ENCODE measurements around the gene CEP63. TPM values are rescaled to one million over a fixed set of nuclear protein-coding genes. Genes with fewer than 3 reads are reported as not detected.
A peak's percentile ranks its signal among the peaks of the same experiment; 100 is the strongest.

CEP63 gene
- total and polyA plus RNA-seq, 5 donors from 2014 or later, result 11.8 to 22.0 (median 16.5) TPM

DNA sequence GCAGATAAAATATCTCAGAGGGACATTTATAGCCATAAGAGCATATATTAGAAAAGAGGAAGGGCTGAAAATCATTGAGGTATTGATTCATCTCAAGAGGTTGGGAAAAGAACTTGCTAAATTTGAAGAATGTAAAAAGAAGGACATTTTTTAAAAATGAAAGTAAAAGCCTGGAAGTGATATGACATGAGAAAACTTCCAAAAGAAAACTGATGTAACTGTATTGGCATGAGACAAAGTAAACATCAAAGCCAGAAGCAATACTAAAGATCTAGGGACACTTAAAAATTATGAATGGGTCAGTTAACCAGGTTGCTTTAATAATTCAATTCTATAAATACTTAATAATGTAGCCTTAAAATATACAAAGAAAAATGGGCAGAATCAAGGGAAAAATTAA, 31.9 kb downstream of the CEP63 start:
- H3K4me1 Mint-ChIP-seq, result peaks cover 0 to 22% (median 2%) of the 10 kb centered on the region in 4 donors

DNA sequence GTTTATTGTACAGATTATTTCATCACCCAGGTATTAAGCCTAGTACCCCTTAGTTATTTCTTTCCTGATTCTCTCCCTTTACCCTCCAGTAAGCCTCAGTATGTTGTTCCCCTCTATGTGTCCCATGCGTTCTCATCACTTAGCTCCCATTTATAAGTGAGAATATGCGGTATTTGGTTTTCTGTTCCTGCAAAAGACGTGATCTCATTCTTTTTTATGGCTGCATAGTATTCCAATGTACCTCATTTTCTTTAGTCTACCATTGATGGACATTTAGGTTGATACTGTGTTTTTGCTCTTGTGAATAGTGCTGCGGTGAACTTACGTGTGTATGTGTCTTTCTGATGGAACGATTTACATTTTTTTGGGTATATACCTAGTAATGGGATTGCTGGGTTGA, 36.7 kb downstream of the CEP63 start:
- H3K27ac Mint-ChIP-seq, result no peak overlapping the region
- peaks cover 39 to 40% of the 10 kb centered on the region in 2 experiments for H3K9me3 ChIP-seq (ENCODE audit: control insufficient read depth in 2 of 2, low read length in 2 of 2)
- DNase-seq (no peak), ATAC-seq (ENCODE audit: low read depth in 2 of 2) (no peak)
- H3K4me1 ChIP-seq (ENCODE audit: control insufficient read depth, insufficient read depth, low read length, poor library complexity, severe bottlenecking), result no peaks in the 10 kb centered on the region
- peaks cover 4% of the 10 kb centered on the region for H3K36me3 ChIP-seq (ENCODE audit: control insufficient read depth, insufficient read depth, low read length)
- H3K27me3 Mint-ChIP-seq, result no peaks in the 10 kb centered on the region
- H3K27ac ChIP-seq (ENCODE audit: insufficient read depth, low read length, poor library complexity, severe bottlenecking), result no peak overlapping the region
- peak overlapping the region in 1 of 4 donors; percentile 10 for H3K4me3 Mint-ChIP-seq
- H3K4me1 Mint-ChIP-seq, result peaks cover 2 to 22% (median 9%) of the 10 kb centered on the region in 4 donors
- H3K4me3 ChIP-seq (ENCODE audit: low read depth, low read length), result no peak overlapping the region
- no peaks in the 10 kb centered on the region for H3K27me3 ChIP-seq (ENCODE audit: control insufficient read depth, insufficient read depth, low read length)
- peaks cover 3 to 52% (median 21%) of the 10 kb centered on the region in 7 donors for H3K9me3 Mint-ChIP-seq
- peaks cover 55% of the 10 kb centered on the region for H3K36me3 Mint-ChIP-seq

More for the DNA sequence above, 31.9 kb downstream of the CEP63 start:
- Mint-ChIP-seq H3K9me3 (peaks cover 0 to 16% (median 9%) of the 10 kb centered on the region in 7 donors), H3K36me3 (peaks cover 58% of the 10 kb centered on the region), H3K4me3 (no peak overlapping the region), H3K27ac (no peak overlapping the region), H3K27me3 (no peaks in the 10 kb centered on the region)
- Histone ChIP-seq H3K4me1 (ENCODE audit: control insufficient read depth, insufficient read depth, low read length, poor library complexity, severe bottlenecking) (no peaks in the 10 kb centered on the region), H3K27ac (ENCODE audit: insufficient read depth, low read length, poor library complexity, severe bottlenecking) (no peak overlapping the region), H3K27me3 (ENCODE audit: control insufficient read depth, insufficient read depth, low read length) (no peaks in the 10 kb centered on the region), H3K36me3 (ENCODE audit: control insufficient read depth, insufficient read depth, low read length) (peaks cover 4% of the 10 kb centered on the region), H3K4me3 (ENCODE audit: low read depth, low read length) (no peak overlapping the region), H3K9me3 (ENCODE audit: control insufficient read depth in 2 of 2, low read length in 2 of 2) (peaks cover 4 to 11% of the 10 kb centered on the region in 2 experiments)
- no peak for ATAC-seq (ENCODE audit: low read depth in 2 of 2)
- DNase-seq, result no peak

DNA sequence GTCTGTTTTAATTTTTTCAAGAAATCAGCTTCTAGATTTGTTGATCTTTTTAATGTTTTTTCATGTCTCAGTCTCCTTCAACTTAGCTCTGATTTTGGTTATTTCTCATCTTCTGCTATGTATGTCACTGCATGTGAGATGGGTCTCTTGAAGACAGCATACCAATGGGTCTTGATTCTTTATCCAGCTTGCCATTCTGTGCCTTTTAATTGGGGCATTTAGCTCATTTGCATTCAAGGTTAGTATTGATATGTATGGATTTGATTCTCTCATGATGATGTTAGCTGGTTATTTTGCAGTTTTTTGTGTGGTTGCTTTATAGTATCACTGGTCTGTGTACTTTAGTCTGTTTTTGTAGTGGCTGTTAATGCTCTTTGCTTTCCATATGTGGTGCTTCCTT, 39.4 kb downstream of the CEP63 start:
- Mint-ChIP-seq H3K36me3 (peaks cover 49% of the 10 kb centered on the region), H3K27me3 (no peaks in the 10 kb centered on the region), H3K27ac (no peak overlapping the region), H3K4me1 (peaks cover 0 to 24% (median 10%) of the 10 kb centered on the region in 4 donors), H3K9me3 (peaks cover 3 to 49% (median 21%) of the 10 kb centered on the region in 7 donors), H3K4me3 (no peak overlapping the region)
- H3K27ac ChIP-seq (ENCODE audit: insufficient read depth, low read length, poor library complexity, severe bottlenecking), result no peak overlapping the region
- H3K4me3 ChIP-seq (ENCODE audit: low read depth, low read length), result no peak overlapping the region
- no peaks in the 10 kb centered on the region for H3K27me3 ChIP-seq (ENCODE audit: control insufficient read depth, insufficient read depth, low read length)
- no peak for DNase-seq
- peaks cover 34 to 39% of the 10 kb centered on the region in 2 experiments for H3K9me3 ChIP-seq (ENCODE audit: control insufficient read depth in 2 of 2, low read length in 2 of 2)
- H3K4me1 ChIP-seq (ENCODE audit: control insufficient read depth, insufficient read depth, low read length, poor library complexity, severe bottlenecking), result no peaks in the 10 kb centered on the region
- no peak for ATAC-seq (ENCODE audit: low read depth in 2 of 2)
- H3K36me3 ChIP-seq (ENCODE audit: control insufficient read depth, insufficient read depth, low read length), result peaks cover 4% of the 10 kb centered on the region

DNA sequence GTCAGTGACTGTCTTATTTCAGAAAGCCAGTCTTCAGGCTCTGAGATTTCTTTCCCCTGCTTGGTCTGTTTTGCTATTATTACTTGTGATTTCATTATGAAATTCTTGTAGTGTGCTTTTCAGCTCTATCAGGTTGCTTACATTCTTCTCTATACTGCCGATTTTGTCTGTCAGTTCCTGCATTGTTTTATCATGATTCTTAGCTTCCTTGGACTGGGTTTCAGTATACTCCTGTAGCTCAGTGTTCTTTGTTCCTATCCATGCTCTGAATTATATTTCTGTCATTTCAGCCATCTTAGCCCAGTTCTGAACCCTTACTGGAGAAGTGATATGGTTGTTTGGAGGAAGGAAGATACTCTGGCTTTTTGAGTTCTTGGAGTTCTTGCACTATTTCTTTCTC, 40.5 kb downstream of the CEP63 start:
- H3K4me3 ChIP-seq (ENCODE audit: low read depth, low read length), result no peak overlapping the region
- H3K4me1 ChIP-seq (ENCODE audit: control insufficient read depth, insufficient read depth, low read length, poor library complexity, severe bottlenecking), result no peaks in the 10 kb centered on the region
- no peak overlapping the region for H3K27ac ChIP-seq (ENCODE audit: insufficient read depth, low read length, poor library complexity, severe bottlenecking)
- Mint-ChIP-seq H3K4me3 (no peak overlapping the region), H3K27me3 (no peaks in the 10 kb centered on the region), H3K4me1 (peaks cover 0 to 16% (median 10%) of the 10 kb centered on the region in 4 donors), H3K9me3 (peaks cover 3 to 47% (median 20%) of the 10 kb centered on the region in 7 donors), H3K27ac (peak overlapping the region in 1 of 3 donors; percentile 90), H3K36me3 (peaks cover 44% of the 10 kb centered on the region)
- no peak for DNase-seq
- peaks cover 4% of the 10 kb centered on the region for H3K36me3 ChIP-seq (ENCODE audit: control insufficient read depth, insufficient read depth, low read length)
- no peaks in the 10 kb centered on the region for H3K27me3 ChIP-seq (ENCODE audit: control insufficient read depth, insufficient read depth, low read length)
- H3K9me3 ChIP-seq (ENCODE audit: control insufficient read depth in 2 of 2, low read length in 2 of 2), result peaks cover 33 to 39% of the 10 kb centered on the region in 2 experiments
- no peak for ATAC-seq (ENCODE audit: low read depth in 2 of 2)

DNA sequence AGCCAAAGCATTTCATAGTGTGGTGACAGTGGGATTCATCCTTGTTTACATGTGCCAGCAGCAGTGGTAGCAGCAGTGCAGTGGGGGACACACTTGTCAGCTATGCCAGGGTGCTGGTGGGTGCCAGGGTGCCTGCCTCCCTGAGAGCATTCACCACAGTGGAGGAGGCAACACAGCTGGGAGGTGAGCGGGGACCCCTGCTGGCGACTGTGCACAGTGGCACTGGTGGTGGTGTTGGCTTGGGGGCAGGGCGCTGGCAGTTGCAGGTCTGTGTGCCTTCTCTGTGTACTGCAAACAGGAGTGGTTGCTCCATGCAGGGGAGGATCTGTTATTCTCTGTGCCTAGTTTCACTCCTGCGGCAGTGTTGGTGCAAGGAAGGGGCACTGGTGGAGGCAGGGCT, 41.2 kb downstream of the CEP63 start:
- H3K4me1 Mint-ChIP-seq, result peaks cover 0 to 16% (median 10%) of the 10 kb centered on the region in 4 donors
- H3K4me3 Mint-ChIP-seq, result no peak overlapping the region
- Histone ChIP-seq H3K27me3 (ENCODE audit: control insufficient read depth, insufficient read depth, low read length) (no peaks in the 10 kb centered on the region), H3K36me3 (ENCODE audit: control insufficient read depth, insufficient read depth, low read length) (peaks cover 4% of the 10 kb centered on the region), H3K27ac (ENCODE audit: insufficient read depth, low read length, poor library complexity, severe bottlenecking) (no peak overlapping the region), H3K4me3 (ENCODE audit: low read depth, low read length) (no peak overlapping the region), H3K4me1 (ENCODE audit: control insufficient read depth, insufficient read depth, low read length, poor library complexity, severe bottlenecking) (no peaks in the 10 kb centered on the region), H3K9me3 (ENCODE audit: control insufficient read depth in 2 of 2, low read length in 2 of 2) (peaks cover 33 to 39% of the 10 kb centered on the region in 2 experiments)
- peaks cover 39% of the 10 kb centered on the region for H3K36me3 Mint-ChIP-seq
- ATAC-seq (ENCODE audit: low read depth in 2 of 2) (no peak), DNase-seq (no peak)
- H3K27me3 Mint-ChIP-seq, result no peaks in the 10 kb centered on the region
- H3K27ac Mint-ChIP-seq, result no peak overlapping the region
- peaks cover 3 to 43% (median 20%) of the 10 kb centered on the region in 7 donors for H3K9me3 Mint-ChIP-seq

DNA sequence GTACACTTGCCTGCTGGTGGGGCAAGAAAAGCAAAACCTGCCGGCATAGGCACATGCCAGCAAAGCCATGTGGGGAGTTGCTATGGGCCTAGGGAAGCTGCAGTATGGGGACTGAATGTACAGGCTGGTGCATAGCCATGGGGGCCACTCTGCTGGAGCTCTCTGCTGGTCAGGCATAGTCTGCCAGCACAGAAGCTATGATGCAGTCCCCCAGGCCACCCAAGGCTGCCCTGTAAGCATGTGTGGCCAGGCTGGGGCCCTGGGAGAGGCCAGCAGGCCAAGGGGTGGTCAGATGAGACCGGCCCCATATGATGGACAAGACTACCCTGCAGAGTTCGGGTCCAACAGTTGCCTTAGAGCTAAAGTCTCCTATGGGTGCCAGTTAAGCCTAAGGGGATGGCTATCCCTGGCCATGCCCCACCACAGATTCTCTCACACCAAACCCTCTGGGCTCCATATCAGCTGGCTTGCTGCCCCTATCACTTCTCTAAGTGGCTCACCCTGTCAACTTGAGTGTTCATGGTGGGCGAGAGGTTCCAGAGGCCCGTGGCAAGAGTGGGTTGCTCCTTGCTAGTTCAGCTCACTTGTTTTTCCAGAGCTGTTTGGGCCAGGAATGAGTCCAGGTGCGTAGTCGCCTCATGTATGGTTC, 41.8 kb downstream of the CEP63 start:
- Histone ChIP-seq H3K27me3 (ENCODE audit: control insufficient read depth, insufficient read depth, low read length) (no peaks in the 10 kb centered on the region), H3K4me3 (ENCODE audit: low read depth, low read length) (no peak overlapping the region), H3K27ac (ENCODE audit: insufficient read depth, low read length, poor library complexity, severe bottlenecking) (no peak overlapping the region), H3K36me3 (ENCODE audit: control insufficient read depth, insufficient read depth, low read length) (peaks cover under 1% of the 10 kb centered on the region), H3K4me1 (ENCODE audit: control insufficient read depth, insufficient read depth, low read length, poor library complexity, severe bottlenecking) (no peaks in the 10 kb centered on the region), H3K9me3 (ENCODE audit: control insufficient read depth in 2 of 2, low read length in 2 of 2) (peaks cover 30 to 36% of the 10 kb centered on the region in 2 experiments)
- Mint-ChIP-seq H3K27me3 (no peaks in the 10 kb centered on the region), H3K27ac (no peak overlapping the region), H3K4me1 (peaks cover 0 to 16% (median 10%) of the 10 kb centered on the region in 4 donors), H3K9me3 (peaks cover 3 to 38% (median 20%) of the 10 kb centered on the region in 7 donors), H3K4me3 (no peak overlapping the region), H3K36me3 (peaks cover 34% of the 10 kb centered on the region)
- no peak for DNase-seq
- ATAC-seq (ENCODE audit: low read depth in 2 of 2), result no peak

DNA sequence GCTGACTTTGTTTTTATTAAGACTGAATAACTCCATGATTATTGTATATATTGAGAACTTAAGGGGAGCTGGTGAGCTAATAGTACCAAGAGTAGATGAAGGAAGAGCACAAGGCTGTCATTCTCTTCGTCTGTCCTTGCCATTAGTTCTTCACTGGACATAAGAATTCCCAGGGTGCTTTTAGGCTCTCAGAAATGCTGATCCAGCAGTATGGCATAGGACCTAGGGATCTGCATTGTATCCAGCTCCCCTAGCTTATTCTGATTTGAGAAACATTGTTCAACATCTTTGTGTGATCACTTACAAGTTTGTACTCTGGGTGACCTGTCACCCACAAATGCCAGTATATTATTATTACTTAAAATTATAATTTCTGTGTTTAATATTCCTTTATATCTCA, 47.6 kb downstream of the CEP63 start:
- Histone ChIP-seq H3K4me1 (ENCODE audit: control insufficient read depth, insufficient read depth, low read length, poor library complexity, severe bottlenecking) (no peaks in the 10 kb centered on the region), H3K36me3 (ENCODE audit: control insufficient read depth, insufficient read depth, low read length) (peaks cover 36% of the 10 kb centered on the region), H3K9me3 (ENCODE audit: control insufficient read depth in 2 of 2, low read length in 2 of 2) (no peaks in the 10 kb centered on the region), H3K27me3 (ENCODE audit: control insufficient read depth, insufficient read depth, low read length) (no peaks in the 10 kb centered on the region), H3K4me3 (ENCODE audit: low read depth, low read length) (no peak overlapping the region), H3K27ac (ENCODE audit: insufficient read depth, low read length, poor library complexity, severe bottlenecking) (no peak overlapping the region)
- Mint-ChIP-seq H3K9me3 (no peaks in the 10 kb centered on the region), H3K27ac (no peak overlapping the region), H3K4me3 (no peak overlapping the region), H3K36me3 (peaks cover 19% of the 10 kb centered on the region), H3K27me3 (no peaks in the 10 kb centered on the region), H3K4me1 (peaks cover 0 to 4% (median 0%) of the 10 kb centered on the region in 4 donors)
- no peak for ATAC-seq (ENCODE audit: low read depth in 2 of 2)
- DNase-seq, result no peak
